ENCODE measurements around the gene CACNG6.

DNA sequence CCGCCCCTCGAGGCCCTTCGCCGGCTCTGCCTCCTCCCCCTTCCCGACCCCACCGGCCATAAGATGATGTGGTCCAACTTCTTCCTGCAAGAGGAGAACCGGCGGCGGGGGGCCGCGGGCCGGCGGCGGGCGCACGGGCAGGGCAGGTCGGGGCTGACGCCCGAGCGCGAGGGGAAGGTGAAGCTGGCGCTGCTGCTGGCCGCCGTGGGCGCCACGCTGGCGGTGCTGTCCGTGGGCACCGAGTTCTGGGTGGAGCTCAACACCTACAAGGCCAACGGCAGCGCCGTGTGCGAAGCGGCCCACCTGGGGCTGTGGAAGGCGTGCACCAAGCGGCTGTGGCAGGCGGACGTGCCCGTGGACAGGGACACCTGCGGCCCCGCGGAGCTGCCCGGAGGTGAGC lies 1.4 kb downstream of the CACNG6 start:
- TF ChIP-seq CREM (CRISPR knock-in tag; IDR thresholded peaks at IDR 0.05) (no peak), ATF1 (CRISPR knock-in tag; IDR thresholded peaks at IDR 0.05) (no peak), ETV6 (CRISPR knock-in tag; IDR thresholded peaks at IDR 0.05) (no peak), FOXK1 (CRISPR knock-in tag; IDR thresholded peaks at IDR 0.05) (no peak), ZNF121 (CRISPR knock-in tag; IDR thresholded peaks at IDR 0.05) (no peak), CREB1 (CRISPR knock-in tag; IDR thresholded peaks at IDR 0.05) (no peak), RELA (CRISPR knock-in tag; IDR thresholded peaks at IDR 0.05; ENCODE audit: borderline replicate concordance) (no peak)
- TF ChIP-seq, protein P1, sequence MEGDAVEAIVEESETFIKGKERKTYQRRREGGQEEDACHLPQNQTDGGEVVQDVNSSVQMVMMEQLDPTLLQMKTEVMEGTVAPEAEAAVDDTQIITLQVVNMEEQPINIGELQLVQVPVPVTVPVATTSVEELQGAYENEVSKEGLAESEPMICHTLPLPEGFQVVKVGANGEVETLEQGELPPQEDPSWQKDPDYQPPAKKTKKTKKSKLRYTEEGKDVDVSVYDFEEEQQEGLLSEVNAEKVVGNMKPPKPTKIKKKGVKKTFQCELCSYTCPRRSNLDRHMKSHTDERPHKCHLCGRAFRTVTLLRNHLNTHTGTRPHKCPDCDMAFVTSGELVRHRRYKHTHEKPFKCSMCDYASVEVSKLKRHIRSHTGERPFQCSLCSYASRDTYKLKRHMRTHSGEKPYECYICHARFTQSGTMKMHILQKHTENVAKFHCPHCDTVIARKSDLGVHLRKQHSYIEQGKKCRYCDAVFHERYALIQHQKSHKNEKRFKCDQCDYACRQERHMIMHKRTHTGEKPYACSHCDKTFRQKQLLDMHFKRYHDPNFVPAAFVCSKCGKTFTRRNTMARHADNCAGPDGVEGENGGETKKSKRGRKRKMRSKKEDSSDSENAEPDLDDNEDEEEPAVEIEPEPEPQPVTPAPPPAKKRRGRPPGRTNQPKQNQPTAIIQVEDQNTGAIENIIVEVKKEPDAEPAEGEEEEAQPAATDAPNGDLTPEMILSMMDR (IDR thresholded peaks at IDR 0.05): no peak
- TF ChIP-seq, protein P2, sequence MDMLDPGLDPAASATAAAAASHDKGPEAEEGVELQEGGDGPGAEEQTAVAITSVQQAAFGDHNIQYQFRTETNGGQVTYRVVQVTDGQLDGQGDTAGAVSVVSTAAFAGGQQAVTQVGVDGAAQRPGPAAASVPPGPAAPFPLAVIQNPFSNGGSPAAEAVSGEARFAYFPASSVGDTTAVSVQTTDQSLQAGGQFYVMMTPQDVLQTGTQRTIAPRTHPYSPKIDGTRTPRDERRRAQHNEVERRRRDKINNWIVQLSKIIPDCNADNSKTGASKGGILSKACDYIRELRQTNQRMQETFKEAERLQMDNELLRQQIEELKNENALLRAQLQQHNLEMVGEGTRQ (CRISPR knock-in tag; IDR thresholded peaks at IDR 0.05): no peak
- TF ChIP-seq, protein P3, sequence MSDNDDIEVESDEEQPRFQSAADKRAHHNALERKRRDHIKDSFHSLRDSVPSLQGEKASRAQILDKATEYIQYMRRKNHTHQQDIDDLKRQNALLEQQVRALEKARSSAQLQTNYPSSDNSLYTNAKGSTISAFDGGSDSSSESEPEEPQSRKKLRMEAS (CRISPR knock-in tag; IDR thresholded peaks at IDR 0.05): no peak
- TF ChIP-seq, protein P4, sequence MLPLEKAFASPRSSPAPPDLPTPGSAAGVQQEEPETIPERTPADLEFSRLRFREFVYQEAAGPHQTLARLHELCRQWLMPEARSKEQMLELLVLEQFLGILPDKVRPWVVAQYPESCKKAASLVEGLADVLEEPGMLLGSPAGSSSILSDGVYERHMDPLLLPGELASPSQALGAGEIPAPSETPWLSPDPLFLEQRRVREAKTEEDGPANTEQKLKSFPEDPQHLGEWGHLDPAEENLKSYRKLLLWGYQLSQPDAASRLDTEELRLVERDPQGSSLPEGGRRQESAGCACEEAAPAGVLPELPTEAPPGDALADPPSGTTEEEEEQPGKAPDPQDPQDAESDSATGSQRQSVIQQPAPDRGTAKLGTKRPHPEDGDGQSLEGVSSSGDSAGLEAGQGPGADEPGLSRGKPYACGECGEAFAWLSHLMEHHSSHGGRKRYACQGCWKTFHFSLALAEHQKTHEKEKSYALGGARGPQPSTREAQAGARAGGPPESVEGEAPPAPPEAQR (CRISPR knock-in tag; IDR thresholded peaks at IDR 0.05): no peak
